ENCODE results near the gene HEBP1.

- TF ChIP-seq EZH2 (IDR thresholded peaks at IDR 0.05; ENCODE audit: insufficient read depth, low read length) (no peak), CTCF (IDR thresholded peaks at IDR 0.05; ENCODE audit: insufficient read depth, low read depth, low read length) (no peak)
Observed at GRCh38 chr12:13042666-13043230, 42.7 kb upstream of the HEBP1 start.

Data from astrocyte (in vitro differentiated cells and primary cell).